T-helper 1 cell treated with Interleukin-12 subunit alpha and Interleukin-12 subunit beta and Interleukin-4 antibody, amounts not matched to agents 30 μg/mL and 1 μg/mL, for 36 hours (primary cell): ENCODE data around the gene NUMA1.

Experiments
- H3K27ac Mint-ChIP-seq: one replicate; pipeline ENCODE4 v1.8.0; 2021; ENCODE audit warnings: mild to moderate bottlenecking, mixed read lengths
- H3K27me3 Mint-ChIP-seq: one replicate; pipeline ENCODE4 v1.8.0; 2021; ENCODE audit warnings: low read depth, mixed read lengths
- H3K36me3 Mint-ChIP-seq: one replicate; pipeline ENCODE4 v1.8.0; 2021; ENCODE audit warnings: low read depth, mixed read lengths
- H3K4me1 Mint-ChIP-seq: one replicate; pipeline ENCODE4 v1.8.0; 2021; ENCODE audit warnings: low read depth, mixed read lengths
- H3K4me3 Mint-ChIP-seq: one replicate; pipeline ENCODE4 v1.8.0; 2021; ENCODE audit warnings: mild to moderate bottlenecking, moderate library complexity, mixed read lengths
- H3K9me3 Mint-ChIP-seq: one replicate; pipeline ENCODE4 v1.8.0; 2021; ENCODE audit warnings: mixed read lengths

The NUMA1 gene

DNA sequence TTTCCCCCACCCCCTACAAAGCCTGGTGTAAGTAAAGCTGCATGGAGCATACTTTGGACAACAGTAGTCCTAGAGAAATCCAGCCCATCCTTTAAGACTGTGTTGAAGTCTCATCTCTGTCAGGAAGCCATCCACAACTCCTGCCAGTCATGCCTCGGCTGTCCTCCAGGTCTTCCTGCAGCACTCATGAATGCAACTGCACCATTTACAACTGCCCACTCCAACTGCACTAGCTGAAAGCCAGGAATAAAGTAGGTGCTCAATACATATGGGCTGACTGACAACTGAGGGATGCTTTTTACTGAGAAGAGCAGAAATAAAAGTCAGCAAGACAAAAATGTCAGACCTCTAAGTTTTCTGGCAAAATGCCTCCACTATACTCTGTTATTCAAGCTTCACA is 54.3 kb downstream of the NUMA1 start:
- Mint-ChIP-seq H3K4me3 (no peak overlapping the region), H3K9me3 (no peaks in the 10 kb centered on the region), H3K4me1 (peaks cover 18% of the 10 kb centered on the region), H3K36me3 (peaks cover 23% of the 10 kb centered on the region), H3K27me3 (no peaks in the 10 kb centered on the region), H3K27ac (no peak overlapping the region)

- no peaks in the 10 kb centered on the region for H3K27me3 Mint-ChIP-seq
- H3K27ac Mint-ChIP-seq, result no peak overlapping the region
- H3K4me3 Mint-ChIP-seq, result no peak overlapping the region
- H3K9me3 Mint-ChIP-seq, result no peaks in the 10 kb centered on the region
- peaks cover 35% of the 10 kb centered on the region for H3K36me3 Mint-ChIP-seq
- H3K4me1 Mint-ChIP-seq, result peaks cover 14% of the 10 kb centered on the region
These were observed 56.1 kb downstream of the NUMA1 start for GRCh38 chr11:72024069-72024754.

GRCh38 chr11:72023335-72023734 is 57.0 kb downstream of the NUMA1 start:
- peaks cover 14% of the 10 kb centered on the region for H3K4me1 Mint-ChIP-seq
- no peaks in the 10 kb centered on the region for H3K9me3 Mint-ChIP-seq
- no peak overlapping the region for H3K4me3 Mint-ChIP-seq
- H3K27ac Mint-ChIP-seq, result peak overlapping the region; percentile 21
- H3K36me3 Mint-ChIP-seq, result peaks cover 37% of the 10 kb centered on the region
- no peaks in the 10 kb centered on the region for H3K27me3 Mint-ChIP-seq

GRCh38 chr11:72018171-72018570 is 62.2 kb downstream of the NUMA1 start:
- H3K4me1 Mint-ChIP-seq, result no peaks in the 10 kb centered on the region
- H3K27ac Mint-ChIP-seq, result no peak overlapping the region
- H3K27me3 Mint-ChIP-seq, result no peaks in the 10 kb centered on the region
- peaks cover 61% of the 10 kb centered on the region for H3K36me3 Mint-ChIP-seq
- no peaks in the 10 kb centered on the region for H3K9me3 Mint-ChIP-seq
- no peak overlapping the region for H3K4me3 Mint-ChIP-seq

DNA sequence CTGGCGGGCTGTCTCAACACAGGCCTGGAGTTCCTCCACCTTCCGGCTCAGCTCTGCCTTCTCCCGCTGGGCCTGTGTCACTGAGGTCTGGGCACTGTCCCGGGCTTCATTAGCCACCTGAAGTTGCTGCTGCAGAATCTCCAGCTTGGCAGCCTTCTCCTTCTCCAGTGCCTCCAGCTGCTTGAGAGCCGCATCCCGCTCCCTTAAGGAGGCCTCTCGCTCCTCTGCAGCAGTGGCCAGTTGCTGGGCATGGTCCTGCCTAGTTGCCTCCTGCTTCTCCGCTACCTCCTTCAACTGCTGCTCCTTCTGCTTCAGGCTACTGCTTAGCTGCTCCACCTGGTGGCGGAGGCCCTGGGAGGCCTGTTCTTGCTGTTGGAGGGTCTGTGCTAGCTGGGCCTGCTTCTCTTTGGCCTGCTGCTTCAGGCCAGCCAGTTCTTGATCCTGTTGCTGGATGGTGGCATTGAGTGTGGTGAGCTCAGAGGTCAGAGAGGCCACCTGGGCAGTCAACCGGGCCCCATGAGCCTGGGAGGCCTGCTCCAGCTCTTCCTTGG is 64.8 kb downstream of the NUMA1 start:
- H3K27ac Mint-ChIP-seq, result no peak overlapping the region
- peaks cover 64% of the 10 kb centered on the region for H3K36me3 Mint-ChIP-seq
- no peaks in the 10 kb centered on the region for H3K27me3 Mint-ChIP-seq
- H3K4me3 Mint-ChIP-seq, result no peak overlapping the region
- H3K9me3 Mint-ChIP-seq, result no peaks in the 10 kb centered on the region
- H3K4me1 Mint-ChIP-seq, result no peaks in the 10 kb centered on the region

DNA sequence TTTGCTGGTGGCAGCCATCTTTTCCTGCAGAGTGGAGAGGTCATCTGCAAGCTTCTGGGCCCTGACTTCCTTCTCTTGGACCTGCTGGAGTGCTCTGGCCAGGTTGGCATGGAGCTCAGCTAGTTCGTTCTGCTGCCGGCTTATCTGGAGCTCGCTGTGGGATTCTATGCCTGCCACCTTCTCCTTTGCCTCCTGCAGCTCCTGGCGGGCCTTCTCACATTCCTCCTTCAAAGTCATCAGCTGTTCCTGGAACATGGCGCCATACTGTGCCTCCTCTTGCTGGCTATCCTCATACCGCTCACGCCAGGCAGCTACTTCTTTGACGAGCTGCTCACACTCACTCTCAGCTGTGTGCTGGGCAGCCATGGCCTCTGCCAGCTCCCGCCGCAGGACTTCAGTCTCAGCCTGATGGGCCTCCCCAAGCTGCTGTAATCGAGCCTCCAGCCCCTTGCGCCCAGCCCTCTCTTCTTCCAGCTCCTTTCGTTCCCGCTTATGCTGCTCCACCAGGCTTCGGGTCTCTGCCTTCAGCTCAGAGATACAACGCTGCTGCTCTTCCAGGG is 65.5 kb downstream of the NUMA1 start:
- H3K27me3 Mint-ChIP-seq, result no peaks in the 10 kb centered on the region
- H3K4me1 Mint-ChIP-seq, result peaks cover 3% of the 10 kb centered on the region
- H3K9me3 Mint-ChIP-seq, result no peaks in the 10 kb centered on the region
- no peak overlapping the region for H3K4me3 Mint-ChIP-seq
- H3K27ac Mint-ChIP-seq, result no peak overlapping the region
- peaks cover 60% of the 10 kb centered on the region for H3K36me3 Mint-ChIP-seq

GRCh38 chr11:72013765-72014711 is 66.3 kb downstream of the NUMA1 start:
- Mint-ChIP-seq H3K36me3 (peaks cover 58% of the 10 kb centered on the region), H3K9me3 (no peaks in the 10 kb centered on the region), H3K27ac (no peak overlapping the region), H3K4me3 (no peak overlapping the region), H3K4me1 (peaks cover 3% of the 10 kb centered on the region), H3K27me3 (no peaks in the 10 kb centered on the region)

DNA sequence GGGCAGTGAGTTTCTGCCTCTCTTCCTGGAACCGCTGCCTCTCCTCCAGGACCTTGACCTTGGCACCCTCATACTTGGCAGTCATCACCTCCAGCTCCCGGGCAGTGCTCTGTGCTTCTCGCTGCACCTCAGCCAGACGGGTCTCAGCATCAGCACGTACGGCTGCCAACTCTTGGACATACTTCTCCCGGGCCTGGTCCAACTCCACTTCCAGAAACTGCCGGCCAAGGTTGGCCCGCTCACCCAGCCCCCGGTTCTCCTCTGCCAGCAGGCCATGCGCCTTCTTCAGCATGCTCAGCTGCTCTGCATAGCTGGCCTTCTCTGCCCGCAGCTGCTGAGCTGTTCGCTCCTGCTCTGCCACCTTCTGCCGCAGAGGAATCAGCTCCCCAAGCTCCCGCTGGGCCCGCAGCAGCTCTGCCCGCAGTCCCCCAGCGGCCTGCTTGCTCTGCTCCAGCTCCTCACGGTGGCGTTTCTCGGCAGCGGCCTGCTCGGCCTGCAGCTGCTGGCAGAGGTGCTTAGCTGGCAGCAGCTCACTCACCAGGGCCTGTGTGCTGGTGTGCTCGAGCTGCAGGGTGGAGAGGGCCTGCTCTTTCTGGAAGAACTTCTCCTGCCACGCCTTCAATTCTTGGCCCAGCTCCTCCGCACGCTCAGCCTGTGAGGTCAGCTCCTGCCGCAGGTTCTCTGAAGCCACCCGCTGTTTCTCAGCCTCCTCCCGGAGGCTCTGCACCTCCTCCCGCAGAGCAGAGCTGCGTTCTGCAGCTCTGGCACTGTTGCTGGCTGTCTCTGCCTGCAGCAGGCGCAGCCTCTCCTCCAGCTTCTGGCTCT is 67.2 kb downstream of the NUMA1 start:
- peaks cover 3% of the 10 kb centered on the region for H3K4me1 Mint-ChIP-seq
- H3K27ac Mint-ChIP-seq, result no peak overlapping the region
- H3K9me3 Mint-ChIP-seq, result no peaks in the 10 kb centered on the region
- H3K36me3 Mint-ChIP-seq, result peaks cover 56% of the 10 kb centered on the region
- no peaks in the 10 kb centered on the region for H3K27me3 Mint-ChIP-seq
- H3K4me3 Mint-ChIP-seq, result no peak overlapping the region

DNA sequence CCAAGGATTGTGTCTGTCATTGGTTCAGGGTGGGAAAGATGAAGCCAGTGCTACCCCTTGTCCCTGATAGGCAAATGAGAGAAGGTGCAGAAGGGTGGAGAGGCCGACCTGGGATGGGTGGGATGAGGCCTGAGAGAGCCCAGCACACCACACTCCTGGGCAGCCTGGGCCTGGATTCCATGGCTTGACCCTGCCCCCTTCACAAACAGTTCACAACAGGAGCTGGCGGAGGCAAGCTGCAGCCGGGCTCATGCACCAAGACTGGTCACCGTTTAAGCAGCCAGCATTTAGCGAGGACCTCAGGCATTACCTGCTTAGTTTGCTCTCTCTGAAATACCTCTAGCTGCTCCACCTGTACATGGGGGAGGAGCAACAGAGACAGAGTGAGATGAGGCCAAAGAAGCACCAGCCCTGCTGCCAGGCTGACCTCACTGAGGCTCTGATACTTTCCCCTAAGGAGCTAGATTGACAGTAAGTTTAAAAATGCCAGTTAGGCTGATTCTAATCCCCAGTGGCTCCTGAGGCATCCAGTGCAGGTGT is 68.2 kb downstream of the NUMA1 start:
- H3K27ac Mint-ChIP-seq, result no peak overlapping the region
- peaks cover 57% of the 10 kb centered on the region for H3K36me3 Mint-ChIP-seq
- H3K27me3 Mint-ChIP-seq, result no peaks in the 10 kb centered on the region
- no peaks in the 10 kb centered on the region for H3K9me3 Mint-ChIP-seq
- H3K4me3 Mint-ChIP-seq, result no peak overlapping the region
- H3K4me1 Mint-ChIP-seq, result peaks cover 3% of the 10 kb centered on the region

DNA sequence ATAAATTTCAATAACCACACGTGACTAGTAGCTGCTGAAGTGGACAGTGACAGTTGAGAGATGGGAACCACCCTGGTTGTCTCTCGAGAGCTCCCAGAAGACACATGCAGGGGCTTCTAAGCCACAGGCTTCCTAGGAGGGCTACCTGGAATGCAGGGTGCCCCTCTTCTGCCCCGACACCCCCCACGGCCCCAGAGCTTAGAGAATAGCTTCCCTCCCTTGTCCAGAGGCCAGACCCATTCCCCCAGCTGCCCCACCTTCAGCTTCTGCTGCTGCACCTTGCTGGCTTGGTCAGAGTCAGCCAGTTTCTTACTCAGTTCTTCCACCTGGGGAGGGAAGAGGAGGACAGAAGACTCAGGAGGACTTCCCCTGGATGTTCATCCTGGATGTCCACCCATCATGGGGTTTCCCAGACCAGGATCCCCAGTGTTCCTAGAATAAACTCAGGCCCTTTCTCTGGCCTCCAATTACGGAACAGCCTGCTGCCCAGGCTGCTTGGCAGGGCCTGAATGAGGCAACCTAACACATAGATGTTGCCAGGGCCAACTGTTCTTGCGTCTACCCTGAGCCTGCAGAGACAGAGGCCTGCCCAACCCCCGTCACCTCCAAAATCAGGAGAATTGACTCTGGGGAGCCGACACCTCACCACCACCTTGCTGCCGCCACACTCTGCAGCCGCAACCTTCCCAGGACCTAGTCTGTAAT is 69.7 kb downstream of the NUMA1 start:
- Mint-ChIP-seq H3K36me3 (peaks cover 51% of the 10 kb centered on the region), H3K27me3 (no peaks in the 10 kb centered on the region), H3K4me3 (no peak overlapping the region), H3K27ac (no peak overlapping the region), H3K4me1 (peaks cover 3% of the 10 kb centered on the region), H3K9me3 (no peaks in the 10 kb centered on the region)

- no peaks in the 10 kb centered on the region for H3K9me3 Mint-ChIP-seq
- H3K4me1 Mint-ChIP-seq, result peaks cover 3% of the 10 kb centered on the region
- H3K36me3 Mint-ChIP-seq, result peaks cover 43% of the 10 kb centered on the region
- no peak overlapping the region for H3K4me3 Mint-ChIP-seq
- no peaks in the 10 kb centered on the region for H3K27me3 Mint-ChIP-seq
- H3K27ac Mint-ChIP-seq, result no peak overlapping the region
These were observed 71.2 kb downstream of the NUMA1 start for GRCh38 chr11:72009156-72009555.

DNA sequence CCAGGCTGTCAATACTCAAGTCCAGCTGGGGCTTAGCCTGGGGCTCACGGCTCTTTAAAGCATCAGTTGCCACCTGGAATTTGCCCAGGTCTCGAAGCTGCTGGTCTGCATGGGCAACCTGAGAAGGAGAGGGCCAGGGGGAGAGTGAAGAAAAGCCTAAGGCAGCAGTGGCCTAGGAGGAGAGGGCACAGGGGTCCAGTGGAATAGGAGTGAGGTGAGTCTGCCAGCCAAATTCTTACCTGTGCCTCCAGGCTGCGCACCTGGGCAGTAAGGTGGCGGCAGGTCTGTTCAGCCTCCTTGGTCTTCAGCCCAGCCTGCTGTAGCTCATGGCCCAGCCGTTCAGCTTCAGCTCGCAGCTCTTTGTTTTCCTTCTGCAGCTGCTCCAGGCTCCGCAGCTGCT is 71.6 kb downstream of the NUMA1 start:
- no peaks in the 10 kb centered on the region for H3K9me3 Mint-ChIP-seq
- no peak overlapping the region for H3K4me3 Mint-ChIP-seq
- no peak overlapping the region for H3K27ac Mint-ChIP-seq
- no peaks in the 10 kb centered on the region for H3K27me3 Mint-ChIP-seq
- H3K4me1 Mint-ChIP-seq, result peaks cover 3% of the 10 kb centered on the region
- H3K36me3 Mint-ChIP-seq, result peaks cover 40% of the 10 kb centered on the region

- no peaks in the 10 kb centered on the region for H3K27me3 Mint-ChIP-seq
- H3K4me3 Mint-ChIP-seq, result no peak overlapping the region
- peak overlapping the region; percentile 13 for H3K27ac Mint-ChIP-seq
- H3K4me1 Mint-ChIP-seq, result peaks cover 3% of the 10 kb centered on the region
- H3K9me3 Mint-ChIP-seq, result no peaks in the 10 kb centered on the region
- peaks cover 44% of the 10 kb centered on the region for H3K36me3 Mint-ChIP-seq
These were observed 72.8 kb downstream of the NUMA1 start for GRCh38 chr11:72007587-72007986.
